K562 (cell line): ENCODE data around the gene VPS9D1. TPM values are rescaled to one million over a fixed set of nuclear protein-coding genes. Genes with fewer than 3 reads are reported as not detected.

Source experiments
- C11orf30 ChIP-seq: fragments of 450-650 bp; IDR thresholded peaks from 2 replicates; pipeline ENCODE4 v1.6.1; 2016; ENCODE audit warnings: low read depth, mild to moderate bottlenecking
- CREB3 ChIP-seq: fragments of 450-650 bp; conservative IDR thresholded peaks from 2 replicates; pipeline ENCODE4 v1.6.1; 2016; ENCODE audit warnings: missing genetic modification characterization, low read depth, mild to moderate bottlenecking, missing compliant biosample characterization, moderate library complexity
- E2F6 ChIP-seq, 2 experiments: IDR thresholded peaks; 2 replicates each; pipeline ENCODE4 v1.6.1; 2011; ENCODE audit warnings: borderline replicate concordance in 1 of 2, control low read depth in 1 of 2, low read depth in 1 of 2, low read length in 1 of 2, mild to moderate bottlenecking in 1 of 2, mixed read lengths in 1 of 2, moderate library complexity in 1 of 2; ENCODE audit not compliant: insufficient read depth in 1 of 2, insufficient read length in 1 of 2, poor library complexity in 1 of 2, severe bottlenecking in 1 of 2; ENCODE audit errors: extremely low read depth in 1 of 2
- IFI16 ChIP-seq: fragments of 250-450 bp; sonication (Bioruptor Pico); IDR thresholded peaks from 2 replicates; pipeline ENCODE4 v2.1.2; 2022; ENCODE audit warnings: mild to moderate bottlenecking, inconsistent platforms
- LEF1 ChIP-seq: fragments of 450-650 bp; IDR thresholded peaks from 2 replicates; pipeline ENCODE4 v1.6.1; 2016; ENCODE audit warnings: mild to moderate bottlenecking
- POLR2A ChIP-seq: fragments of 450-650 bp; conservative IDR thresholded peaks from 2 replicates; pipeline ENCODE4 v1.6.1; 2016
- RB1 ChIP-seq: fragments of 450-650 bp; IDR thresholded peaks from 2 replicates; pipeline ENCODE4 v1.6.1; 2017; ENCODE audit warnings: low read depth, mild to moderate bottlenecking
- RCOR1 ChIP-seq, 2 experiments: IDR thresholded peaks; 2 replicates each; pipeline ENCODE4 v1.6.1; 2012; ENCODE audit warnings: low read depth in 2 of 2, low read length in 2 of 2, borderline replicate concordance in 1 of 2, improper control_type of control experiment in 1 of 2
- SAFB2 ChIP-seq: fragments of 200-400 bp; formaldehyde crosslinking; IDR thresholded peaks from 2 replicates; pipeline ENCODE4 v1.6.1; 2018; ENCODE audit warnings: borderline replicate concordance, low read length, low read depth, moderate library complexity; ENCODE audit not compliant: severe bottlenecking
- SIN3B ChIP-seq: fragments of 450-650 bp; IDR thresholded peaks from 2 replicates; pipeline ENCODE4 v1.6.1; 2017; ENCODE audit warnings: low read depth, mild to moderate bottlenecking, moderate library complexity
- SMAD4 ChIP-seq: fragments of 250-450 bp; sonication (Bioruptor Pico); conservative IDR thresholded peaks from 2 replicates; pipeline ENCODE4 v1.8.0; 2021; ENCODE audit warnings: inconsistent platforms, mild to moderate bottlenecking, moderate library complexity
- TRIM24 ChIP-seq, 2 experiments: fragments of 450-650 bp; IDR thresholded peaks; 2 replicates each; pipeline ENCODE4 v1.6.1; 2016
- ZBTB43 ChIP-seq: sonication (generic); formaldehyde crosslinking; IDR thresholded peaks from 2 replicates; pipeline ENCODE4 v1.8.0; 2023; ENCODE audit warnings: mild to moderate bottlenecking, missing genetic modification reagents
- polyA plus RNA-seq, 8 experiments: library from polyadenylated mRNA; depleted of rRNA in 4 of 8; stranded (reverse) in 5 of 8; unstranded in 3 of 8; fragments of >200 nt; fragmentation: Nextera tagmentation in 2 of 8; fragmentation: Illumina TruSeq in 1 of 8; extraction: Ambion mirVana in 2 of 8; extraction: Trizol in 1 of 8; gene quantifications; 2 replicates each; pipeline versions ENCODE4 v1.2.1 to v1.2.3, GENCODE V29; 2011 to 2014; ENCODE audit warnings: inconsistent platforms in 1 of 8, missing spikeins in 1 of 8
- total RNA-seq, 7 experiments: library from RNA; depleted of rRNA in 6 of 7; stranded (reverse); fragments of >200 nt in 6 of 7; fragmentation: Illumina TruSeq in 2 of 7; extraction: Trizol in 2 of 7; gene quantifications; 2 replicates each; pipeline versions ENCODE4 v1.2.1 to v1.2.3, GENCODE V29; 2011 to 2021; ENCODE audit warnings: low replicate concordance in 1 of 7
- TF ChIP-seq, protein P1 (sequence below), 2 experiments: fragments of 450-650 bp; conservative IDR thresholded peaks; 2 replicates each; pipeline ENCODE4 v1.6.1; 2017; ENCODE audit warnings: mild to moderate bottlenecking in 2 of 2, moderate library complexity in 2 of 2
- TF ChIP-seq, protein P2 (sequence below): fragments of 200-400 bp; formaldehyde crosslinking; IDR thresholded peaks from 2 replicates; pipeline ENCODE4 v1.6.1; 2017; ENCODE audit warnings: mild to moderate bottlenecking, low read depth, low read length, moderate library complexity
- TF ChIP-seq, protein P3 (sequence below): fragments of 250-450 bp; sonication (Bioruptor Pico); IDR thresholded peaks from 2 replicates; pipeline ENCODE4 v1.8.0; 2021; ENCODE audit warnings: moderate library complexity, mild to moderate bottlenecking, inconsistent platforms
- TF ChIP-seq, protein P4 (sequence below): sonication (generic); formaldehyde crosslinking; IDR thresholded peaks from 2 replicates; pipeline ENCODE4 v1.8.0; 2022; ENCODE audit warnings: mild to moderate bottlenecking, missing genetic modification reagents

Gene VPS9D1
- total and polyA plus RNA-seq, 9 of the 15 experiments (the other 6 are each of a cell fraction or from before 2014, with no cell fraction given), result 0.33 to 3.1 (median 1.1) TPM

DNA sequence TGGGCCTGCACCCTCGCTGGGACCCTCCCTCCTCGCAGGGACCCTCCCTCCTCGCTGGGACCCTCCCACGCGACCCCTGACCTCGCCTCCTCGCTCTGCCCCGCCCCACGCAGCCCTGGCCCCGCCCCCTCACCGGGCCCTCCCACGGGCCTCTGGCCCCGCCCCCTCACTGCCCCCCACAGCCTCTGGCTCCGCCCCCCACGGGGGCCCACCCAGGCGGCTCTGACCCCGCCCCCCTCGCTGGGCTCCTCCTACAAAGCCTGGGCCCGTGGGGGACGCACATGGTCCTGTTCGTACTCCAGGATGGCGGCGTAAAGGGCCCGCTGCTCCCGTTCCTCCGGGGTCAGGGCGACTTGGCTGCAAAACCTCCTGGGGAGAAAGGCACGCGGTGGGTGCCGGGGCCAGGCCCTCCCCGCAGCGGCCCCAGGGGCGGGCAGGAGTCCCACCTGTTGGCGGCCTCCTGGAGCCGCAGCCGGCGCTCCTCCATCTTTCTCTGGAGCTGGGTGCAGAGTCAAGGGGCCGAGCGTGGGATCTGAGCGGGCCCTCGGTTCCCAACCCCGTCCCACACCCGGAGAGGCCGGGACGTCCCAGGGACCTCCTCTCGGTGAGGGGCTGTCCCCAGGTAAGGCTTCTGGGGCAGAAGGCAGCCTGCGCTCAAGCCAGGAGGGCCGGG lies 9.0 kb downstream of the VPS9D1 start (continued):
- TF ChIP-seq, protein P1, sequence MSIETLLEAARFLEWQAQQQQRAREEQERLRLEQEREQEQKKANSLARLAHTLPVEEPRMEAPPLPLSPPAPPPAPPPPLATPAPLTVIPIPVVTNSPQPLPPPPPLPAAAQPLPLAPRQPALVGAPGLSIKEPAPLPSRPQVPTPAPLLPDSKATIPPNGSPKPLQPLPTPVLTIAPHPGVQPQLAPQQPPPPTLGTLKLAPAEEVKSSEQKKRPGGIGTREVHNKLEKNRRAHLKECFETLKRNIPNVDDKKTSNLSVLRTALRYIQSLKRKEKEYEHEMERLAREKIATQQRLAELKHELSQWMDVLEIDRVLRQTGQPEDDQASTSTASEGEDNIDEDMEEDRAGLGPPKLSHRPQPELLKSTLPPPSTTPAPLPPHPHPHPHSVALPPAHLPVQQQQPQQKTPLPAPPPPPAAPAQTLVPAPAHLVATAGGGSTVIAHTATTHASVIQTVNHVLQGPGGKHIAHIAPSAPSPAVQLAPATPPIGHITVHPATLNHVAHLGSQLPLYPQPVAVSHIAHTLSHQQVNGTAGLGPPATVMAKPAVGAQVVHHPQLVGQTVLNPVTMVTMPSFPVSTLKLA (conservative IDR thresholded peaks at IDR 0.05), result peak; percentile 87 to 96
- no peak for TF ChIP-seq ZBTB43 (CRISPR knock-in tag)
- peak; percentile 94 for TF ChIP-seq POLR2A
- no peak for TF ChIP-seq CREB3 (tag)
- TF ChIP-seq TRIM24 (IDR thresholded peaks at IDR 0.05), result no peak
- TF ChIP-seq RCOR1 (IDR thresholded peaks at IDR 0.05; ENCODE audit: borderline replicate concordance in 1 of 2, low read depth in 2 of 2, low read length in 2 of 2), result no peak
- no peak for TF ChIP-seq LEF1
- peak; percentile 56 for TF ChIP-seq RB1
- TF ChIP-seq, protein P2, sequence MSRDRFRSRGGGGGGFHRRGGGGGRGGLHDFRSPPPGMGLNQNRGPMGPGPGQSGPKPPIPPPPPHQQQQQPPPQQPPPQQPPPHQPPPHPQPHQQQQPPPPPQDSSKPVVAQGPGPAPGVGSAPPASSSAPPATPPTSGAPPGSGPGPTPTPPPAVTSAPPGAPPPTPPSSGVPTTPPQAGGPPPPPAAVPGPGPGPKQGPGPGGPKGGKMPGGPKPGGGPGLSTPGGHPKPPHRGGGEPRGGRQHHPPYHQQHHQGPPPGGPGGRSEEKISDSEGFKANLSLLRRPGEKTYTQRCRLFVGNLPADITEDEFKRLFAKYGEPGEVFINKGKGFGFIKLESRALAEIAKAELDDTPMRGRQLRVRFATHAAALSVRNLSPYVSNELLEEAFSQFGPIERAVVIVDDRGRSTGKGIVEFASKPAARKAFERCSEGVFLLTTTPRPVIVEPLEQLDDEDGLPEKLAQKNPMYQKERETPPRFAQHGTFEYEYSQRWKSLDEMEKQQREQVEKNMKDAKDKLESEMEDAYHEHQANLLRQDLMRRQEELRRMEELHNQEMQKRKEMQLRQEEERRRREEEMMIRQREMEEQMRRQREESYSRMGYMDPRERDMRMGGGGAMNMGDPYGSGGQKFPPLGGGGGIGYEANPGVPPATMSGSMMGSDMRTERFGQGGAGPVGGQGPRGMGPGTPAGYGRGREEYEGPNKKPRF, result no peak
- peak; percentile 20; the same call in 1 of the 2 replicates for TF ChIP-seq SMAD4 (CRISPR knock-in tag)
- TF ChIP-seq IFI16 (CRISPR knock-in tag), result no peak
- TF ChIP-seq, protein P3, sequence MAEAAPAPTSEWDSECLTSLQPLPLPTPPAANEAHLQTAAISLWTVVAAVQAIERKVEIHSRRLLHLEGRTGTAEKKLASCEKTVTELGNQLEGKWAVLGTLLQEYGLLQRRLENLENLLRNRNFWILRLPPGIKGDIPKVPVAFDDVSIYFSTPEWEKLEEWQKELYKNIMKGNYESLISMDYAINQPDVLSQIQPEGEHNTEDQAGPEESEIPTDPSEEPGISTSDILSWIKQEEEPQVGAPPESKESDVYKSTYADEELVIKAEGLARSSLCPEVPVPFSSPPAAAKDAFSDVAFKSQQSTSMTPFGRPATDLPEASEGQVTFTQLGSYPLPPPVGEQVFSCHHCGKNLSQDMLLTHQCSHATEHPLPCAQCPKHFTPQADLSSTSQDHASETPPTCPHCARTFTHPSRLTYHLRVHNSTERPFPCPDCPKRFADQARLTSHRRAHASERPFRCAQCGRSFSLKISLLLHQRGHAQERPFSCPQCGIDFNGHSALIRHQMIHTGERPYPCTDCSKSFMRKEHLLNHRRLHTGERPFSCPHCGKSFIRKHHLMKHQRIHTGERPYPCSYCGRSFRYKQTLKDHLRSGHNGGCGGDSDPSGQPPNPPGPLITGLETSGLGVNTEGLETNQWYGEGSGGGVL (CRISPR knock-in tag), result no peak
- TF ChIP-seq, protein P4, sequence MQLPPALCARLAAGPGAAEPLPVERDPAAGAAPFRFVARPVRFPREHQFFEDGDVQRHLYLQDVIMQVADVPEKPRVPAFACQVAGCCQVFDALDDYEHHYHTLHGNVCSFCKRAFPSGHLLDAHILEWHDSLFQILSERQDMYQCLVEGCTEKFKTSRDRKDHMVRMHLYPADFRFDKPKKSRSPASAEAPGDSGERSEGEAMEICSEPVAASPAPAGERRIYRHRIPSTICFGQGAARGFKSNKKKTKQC, result peak; percentile 75; the same call in 1 of the 2 replicates
- peak in 1 of 2 experiments; percentile 23 for TF ChIP-seq E2F6 (IDR thresholded peaks at IDR 0.05; ENCODE audit: borderline replicate concordance in 1 of 2, extremely low read depth in 1 of 2, insufficient read depth in 1 of 2, insufficient read length in 1 of 2, low read depth in 1 of 2, low read length in 1 of 2, poor library complexity in 1 of 2, severe bottlenecking in 1 of 2)
- TF ChIP-seq SIN3B, result 0 out of 2 replicates have a peak, but pooled peaks have one; percentile 21
- no peak for TF ChIP-seq C11orf30
- TF ChIP-seq SAFB2, result no peak
